Vagina (tissue), 2 donors: Measurements from ENCODE around the gene HYDIN.

Experiments
- CTCF ChIP-seq, 3 experiments: fragments of 450-650 bp in 2 of 3; fragments of 200-600 bp in 1 of 3; sonication (generic) in 1 of 3; IDR thresholded peaks; one replicate each; pipeline ENCODE4 v1.5.1; 2017 to 2019; ENCODE audit warnings: antibody characterized with exemption in 3 of 3, mild to moderate bottlenecking in 2 of 3, moderate library complexity in 2 of 3
- POLR2A ChIP-seq, 2 donors: fragments of 450-650 bp; IDR thresholded peaks; one replicate each; pipeline ENCODE4 v1.6.1; 2017; ENCODE audit warnings: antibody characterized with exemption in 2 of 2, mild to moderate bottlenecking in 2 of 2, moderate library complexity in 2 of 2

- no peak for TF ChIP-seq CTCF (IDR thresholded peaks at IDR 0.05)
- no peak for TF ChIP-seq POLR2A (IDR thresholded peaks at IDR 0.05)
Observed at GRCh38 chr16:71242036-71242435, 11.5 kb upstream of the HYDIN start.
